HG02981 (cell line): Measurements from ENCODE around the gene ARL5C.
"Not testable (repeated sequence)": the region's sequence is repeated elsewhere in the genome, so short reads cannot be mapped to it uniquely, and the experiment has no call there.

Experiments used
- ATAC-seq: cut with Tn5 transposase; IDR thresholded peaks from one replicate; pipeline ENCODE4 v1.9.1; 2021; ENCODE audit warnings: mild to moderate bottlenecking, moderate library complexity; ENCODE audit not compliant: unreplicated experiment

Gene ARL5C

GRCh38 chr17:39141915-39142664 is 23.9 kb downstream of the ARL5C start:
- ATAC-seq, result no peak

- ATAC-seq, result no peak
Measured at GRCh38 chr17:39141294-39141693, 24.7 kb downstream of the ARL5C start.

GRCh38 chr17:39139561-39139960 is 26.4 kb downstream of the ARL5C start:
- no peak for ATAC-seq

GRCh38 chr17:39139161-39139511 is 26.8 kb downstream of the ARL5C start:
- no peak for ATAC-seq

GRCh38 chr17:39138431-39139160 is 27.4 kb downstream of the ARL5C start:
- no peak for ATAC-seq

- ATAC-seq, result no peak
Measured at GRCh38 chr17:39134878-39135277, 31.1 kb downstream of the ARL5C start.

GRCh38 chr17:39132192-39132610 is 33.8 kb downstream of the ARL5C start:
- no peak for ATAC-seq

GRCh38 chr17:39131616-39132015 is 34.3 kb downstream of the ARL5C start:
- ATAC-seq, result no peak

GRCh38 chr17:39130205-39130604 is 35.8 kb downstream of the ARL5C start:
- ATAC-seq, result no peak

GRCh38 chr17:39129544-39129943 is 36.4 kb downstream of the ARL5C start:
- not testable (repeated sequence) for ATAC-seq

GRCh38 chr17:39126436-39126835 is 39.5 kb downstream of the ARL5C start:
- ATAC-seq, result no peak

GRCh38 chr17:39125143-39125875 is 40.7 kb downstream of the ARL5C start:
- ATAC-seq, result no peak

GRCh38 chr17:39123627-39124026 is 42.3 kb downstream of the ARL5C start:
- no peak for ATAC-seq

GRCh38 chr17:39122991-39123390 is 43.0 kb downstream of the ARL5C start:
- ATAC-seq, result no peak

GRCh38 chr17:39121919-39122318 is 44.0 kb downstream of the ARL5C start:
- ATAC-seq, result not testable (repeated sequence)

GRCh38 chr17:39118674-39119419 is 47.1 kb downstream of the ARL5C start:
- peak; percentile 80 for ATAC-seq

- ATAC-seq, result no peak
Measured at GRCh38 chr17:39116224-39116623, 49.7 kb downstream of the ARL5C start.

GRCh38 chr17:39115135-39115534 is 50.8 kb downstream of the ARL5C start:
- no peak for ATAC-seq

GRCh38 chr17:39114723-39115122 is 51.2 kb downstream of the ARL5C start:
- no peak for ATAC-seq

- no peak for ATAC-seq
Measured at GRCh38 chr17:39113871-39114270, 52.1 kb downstream of the ARL5C start.
